Heart left ventricle (tissue), 16 donors: ENCODE measurements around the gene ATP5F1A. TPM values are rescaled to one million over a fixed set of nuclear protein-coding genes. Genes with fewer than 3 reads are reported as not detected.

ENCODE experiments used
- ATAC-seq, 4 donors: fragments of 200-7000 bp; cut with Tn5 transposase; one replicate each; pipeline ENCODE4 v1.9.1; 2020 to 2022; ENCODE audit warnings: moderate library complexity in 4 of 4, mild to moderate bottlenecking in 3 of 4, moderate number of reproducible peaks in 1 of 4
- DNase-seq, 5 donors: peaks; one replicate each; pipeline ENCODE4 v3.0.0-alpha.2; 2020
- H3K27ac ChIP-seq, 12 donors: fragments of 200-600 bp; sonication (generic) in 4 of 12; one replicate each; pipeline versions ENCODE4 v1.5.0 to v1.8.0; 2016 to 2022; ENCODE audit warnings: mild to moderate bottlenecking in 2 of 12
- H3K27me3 ChIP-seq, 9 donors: fragments of 200-600 bp; sonication (generic) in 2 of 9; one replicate each; pipeline versions ENCODE4 v1.5.1 to v1.8.0; 2016 to 2022; ENCODE audit warnings: mild to moderate bottlenecking in 3 of 9
- H3K36me3 ChIP-seq, 9 donors: fragments of 200-600 bp; sonication (generic) in 2 of 9; one replicate each; pipeline versions ENCODE4 v1.5.0 to v1.8.0; 2018 to 2022; ENCODE audit warnings: mild to moderate bottlenecking in 2 of 9
- H3K4me1 ChIP-seq, 12 donors: fragments of 200-600 bp; sonication (generic) in 4 of 12; one replicate each; pipeline versions ENCODE4 v1.5.0 to v1.8.0; 2016 to 2022; ENCODE audit warnings: mild to moderate bottlenecking in 3 of 12
- H3K4me3 ChIP-seq, 12 donors: fragments of 200-600 bp; sonication (generic) in 4 of 12; one replicate each; pipeline versions ENCODE4 v1.5.0 to v1.8.0; 2017 to 2022; ENCODE audit warnings: mild to moderate bottlenecking in 9 of 12, moderate library complexity in 4 of 12
- H3K9me3 ChIP-seq, 12 donors: fragments of 200-600 bp; sonication (generic) in 4 of 12; one replicate each; pipeline versions ENCODE4 v1.5.0 to v1.8.0; 2016 to 2022; ENCODE audit warnings: mild to moderate bottlenecking in 1 of 12
- CTCF ChIP-seq, 12 donors: fragments of 200-600 bp; sonication (generic) in 4 of 12; IDR thresholded peaks; one replicate each; pipeline versions ENCODE4 v1.5.0 to v1.8.0; 2018 to 2022; ENCODE audit warnings: antibody characterized with exemption in 12 of 12, mild to moderate bottlenecking in 5 of 12
- POLR2A ChIP-seq, 2 donors: fragments of 450-650 bp; IDR thresholded peaks; one replicate each; pipeline ENCODE4 v1.6.1; 2017; ENCODE audit warnings: antibody characterized with exemption in 2 of 2, mild to moderate bottlenecking in 2 of 2, moderate library complexity in 2 of 2
- WGBS, 4 donors: extraction: QIAGEN DNeasy Blood & Tissue Kit in 2 of 4; methylation state at CpG; one replicate each; pipeline versions ENCODE4 v1.1.5 to v1.1.7; 2013 to 2018; 5-methylcytosine and 5-hydroxymethylcytosine counted together
- intact Hi-C, 10 donors: fragments of 100-400 bp; cut with DNase I; formaldehyde crosslinking; loops; one replicate each; pipeline versions ENCODE4 v1.11.1 to v1.14.2; 2022
- polyA plus RNA-seq, 2 donors: library from polyadenylated mRNA; stranded (reverse); fragments of 200-250 nt; gene quantifications; one replicate each; pipeline ENCODE4 v1.2.3, GENCODE V29; 2013
- total RNA-seq, 9 donors: library from RNA; depleted of rRNA in 2 of 9; stranded (reverse); fragments of >200 nt in 2 of 9; fragmentation: NEBNext Ultra II Directional in 3 of 9; extraction: Animal tissue kit (Norgen Biotek cat#: 25700) in 3 of 9; gene quantifications; one replicate each; pipeline versions ENCODE4 v1.1.0 to v1.2.4, GENCODE V29; 2016 to 2023
- donor health status: ischemic (EF 13 %, LVEDD 7.1; RV severe dilation, severe dysfunction).
- donor health status: healthy with polysubstance abuse.
- donor health status: DM: no; HTN: yes; CAD: no.
- donor health status: DM: no; HTN: no; CAD: no.
- donor health status: ischemic (EF 25% LVEDD 6.9; RV normal size, moderate dysfunction).
- donor health status: ischemic (EF 25% LVEDD 5.7; RV mildly dilated, moderate dysfunction).
- donor health status: healthy.
- donor health status: DM: yes; HTN: yes; CAD: no.
- donor health status: ischemic (EF 35%, LVEDD 5.7; RV mildly dilated, moderate dysfunction).
- donor health status: nonischemic (EF 11% LVEDD 7.7; RV severe dilation, severe dysfunction).
- donor health status: DM: yes; HTN: yes; CAD: no.
- donor health status: PGD.
- donor health status: ischemic (EF 29% LVEDD 5.4; RV normal size, mild dysfunction).
- donor health status: nonischemic (EF 23%, LVEDD 6.1; RV moderate dilation, normal function).

The ATP5F1A gene
- total and polyA plus RNA-seq, 11 donors = 926 to 3,149 (median 1,393) TPM

- WGBS, 4 donors = 72 to 81% (median 74%) methylated on average over 6 of the region's 6 CpGs
- intact Hi-C loops = no loop called here
- H3K36me3 ChIP-seq = no peaks in the 10 kb centered on the region
- H3K27me3 ChIP-seq = no peaks in the 10 kb centered on the region
- H3K27ac ChIP-seq = peak overlapping the region in 1 of 12 donors; percentile 63
- TF ChIP-seq POLR2A (IDR thresholded peaks at IDR 0.05) (no peak), CTCF (IDR thresholded peaks at IDR 0.05) (no peak)
- no peak for ATAC-seq
- no peak overlapping the region for H3K4me3 ChIP-seq
- H3K4me1 ChIP-seq = peaks cover 0 to 54% (median 0%) of the 10 kb centered on the region in 12 donors
- H3K9me3 ChIP-seq = no peaks in the 10 kb centered on the region
- no peak for DNase-seq
Observed at GRCh38 chr18:46054956-46055837, 42.9 kb downstream of the ATP5F1A start.

- TF ChIP-seq POLR2A (IDR thresholded peaks at IDR 0.05) = no peak
- TF ChIP-seq CTCF (IDR thresholded peaks at IDR 0.05) = no peak
- H3K9me3 ChIP-seq = no peaks in the 10 kb centered on the region
- no peaks in the 10 kb centered on the region for H3K36me3 ChIP-seq
- peaks cover 0 to 52% (median 0%) of the 10 kb centered on the region in 12 donors for H3K4me1 ChIP-seq
- 79 to 89% (median 85%) methylated on average over 6 of the region's 6 CpGs for WGBS, 4 donors
- no peak for DNase-seq
- H3K27me3 ChIP-seq = no peaks in the 10 kb centered on the region
- H3K27ac ChIP-seq = no peak overlapping the region
- no peak overlapping the region for H3K4me3 ChIP-seq
- intact Hi-C loops = no loop called here
- ATAC-seq = no peak
Observed at GRCh38 chr18:46053368-46054095, 44.6 kb downstream of the ATP5F1A start.

- Histone ChIP-seq H3K9me3 (no peaks in the 10 kb centered on the region), H3K4me3 (no peak overlapping the region), H3K4me1 (peaks cover 0 to 52% (median 0%) of the 10 kb centered on the region in 12 donors), H3K27me3 (no peaks in the 10 kb centered on the region), H3K27ac (no peak overlapping the region), H3K36me3 (no peaks in the 10 kb centered on the region)
- 71 to 78% (median 75%) methylated on average over 6 of the region's 6 CpGs for WGBS, 4 donors
- ATAC-seq (peak in 2 of 4 donors; percentile 24 to 28), DNase-seq (no peak)
- TF ChIP-seq CTCF (IDR thresholded peaks at IDR 0.05) = no peak
- no peak for TF ChIP-seq POLR2A (IDR thresholded peaks at IDR 0.05)
- intact Hi-C loops = no loop called here
Observed at GRCh38 chr18:46051731-46052461, 46.2 kb downstream of the ATP5F1A start.
